Islet of Langerhans (tissue), 1 donor: Measurements from ENCODE around the gene RXFP1.

Experiments used
- FAIRE-seq: peaks from one replicate; lab custom pipeline; 2011; peaks lifted over from hg19 to GRCh38; lab: Jason Lieb, UNC

Gene RXFP1

GRCh38 chr4:158671915-158672806 lies 150.5 kb downstream of the RXFP1 start, which contains the start of gene ETFDH:
ETFDH (plus strand) TSS chr4:158672296; CDS start chr4:158672457, 161 bp downstream.
- peak; percentile 84 for FAIRE-seq

- no peak for FAIRE-seq
These were observed 152.0 kb downstream of the RXFP1 start for GRCh38 chr4:158673633-158674032.

- FAIRE-seq = no peak
These were observed 154.4 kb downstream of the RXFP1 start for GRCh38 chr4:158676076-158676475.

GRCh38 chr4:158678767-158679166 lies 157.1 kb downstream of the RXFP1 start:
- no peak for FAIRE-seq

GRCh38 chr4:158681629-158682028 lies 159.9 kb downstream of the RXFP1 start:
- peak; percentile 99 for FAIRE-seq

GRCh38 chr4:158682066-158682465 lies 160.4 kb downstream of the RXFP1 start:
- no peak for FAIRE-seq

GRCh38 chr4:158688813-158689212 lies 167.1 kb downstream of the RXFP1 start:
- no peak for FAIRE-seq
